ENCODE data around the gene NXPE2.

- TF ChIP-seq, protein P1, sequence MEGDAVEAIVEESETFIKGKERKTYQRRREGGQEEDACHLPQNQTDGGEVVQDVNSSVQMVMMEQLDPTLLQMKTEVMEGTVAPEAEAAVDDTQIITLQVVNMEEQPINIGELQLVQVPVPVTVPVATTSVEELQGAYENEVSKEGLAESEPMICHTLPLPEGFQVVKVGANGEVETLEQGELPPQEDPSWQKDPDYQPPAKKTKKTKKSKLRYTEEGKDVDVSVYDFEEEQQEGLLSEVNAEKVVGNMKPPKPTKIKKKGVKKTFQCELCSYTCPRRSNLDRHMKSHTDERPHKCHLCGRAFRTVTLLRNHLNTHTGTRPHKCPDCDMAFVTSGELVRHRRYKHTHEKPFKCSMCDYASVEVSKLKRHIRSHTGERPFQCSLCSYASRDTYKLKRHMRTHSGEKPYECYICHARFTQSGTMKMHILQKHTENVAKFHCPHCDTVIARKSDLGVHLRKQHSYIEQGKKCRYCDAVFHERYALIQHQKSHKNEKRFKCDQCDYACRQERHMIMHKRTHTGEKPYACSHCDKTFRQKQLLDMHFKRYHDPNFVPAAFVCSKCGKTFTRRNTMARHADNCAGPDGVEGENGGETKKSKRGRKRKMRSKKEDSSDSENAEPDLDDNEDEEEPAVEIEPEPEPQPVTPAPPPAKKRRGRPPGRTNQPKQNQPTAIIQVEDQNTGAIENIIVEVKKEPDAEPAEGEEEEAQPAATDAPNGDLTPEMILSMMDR (IDR thresholded peaks at IDR 0.05), result no peak
- TF ChIP-seq EZH2phosphoT487 (IDR thresholded peaks at IDR 0.05), result no peak
Observed at GRCh38 chr11:114713756-114714155, 35.4 kb downstream of the NXPE2 start.
